H1 (cell line): ENCODE results near the gene JUP. TPM values are rescaled to one million over a fixed set of nuclear protein-coding genes. Genes with fewer than 3 reads are reported as not detected.

Source experiments
- CTCF ChIA-PET: fragments of 300-600 bp; sonication (Branson Sonifier 250); formaldehyde crosslinking; loops from one replicate; lab custom pipeline; 2021; ENCODE audit not compliant: partially characterized antibody; lab: Charles Lee
- POLR2A ChIA-PET: fragments of 300-600 bp; sonication (Branson Sonifier 250); formaldehyde crosslinking; loops from one replicate; lab custom pipeline; 2021; ENCODE audit warnings: inconsistent platforms; ENCODE audit not compliant: partially characterized antibody; lab: Charles Lee
- DNase-seq, 2 experiments: peaks; one replicate each; pipeline versions ENCODE4 v3.0.0 to v3.0.0-alpha.2; 2010 to 2022; ENCODE audit warnings: low spot score in 2 of 2, low read depth in 1 of 2, mixed read lengths in 1 of 2
- FAIRE-seq: peaks from 2 replicates; lab custom pipeline; 2011; peaks lifted over from hg19 to GRCh38; lab: Jason Lieb, UNC
- H2AFZ ChIP-seq: 2 replicates; pipeline ENCODE4 v1.8.1; 2012; ENCODE audit warnings: low read length, inconsistent platforms
- H2AK5ac ChIP-seq: 2 replicates; pipeline ENCODE4 v1.6.1; 2013; ENCODE audit warnings: low read depth, low read length
- H2BK120ac ChIP-seq: replicated peaks from 2 replicates; pipeline ENCODE3; 2013; ENCODE audit warnings: low read depth, low read length, inconsistent platforms
- H2BK12ac ChIP-seq: 2 replicates; pipeline ENCODE4 v1.6.1; 2013; ENCODE audit warnings: low read depth, low read length
- H2BK15ac ChIP-seq: 2 replicates; pipeline ENCODE4 v1.6.1; 2013; ENCODE audit warnings: low read length
- H2BK20ac ChIP-seq: 2 replicates; pipeline ENCODE4 v1.6.1; 2013; ENCODE audit warnings: low read length
- H2BK5ac ChIP-seq: 2 replicates; pipeline ENCODE4 v1.6.1; 2013; ENCODE audit warnings: low read depth, low read length
- H3K14ac ChIP-seq: 2 replicates; pipeline ENCODE4 v1.6.1; 2013; ENCODE audit warnings: inconsistent platforms; ENCODE audit not compliant: insufficient read length
- H3K18ac ChIP-seq: 2 replicates; pipeline ENCODE4 v1.6.1; 2013; ENCODE audit warnings: low read length; ENCODE audit errors: extremely low read depth
- H3K23ac ChIP-seq: 2 replicates; pipeline ENCODE4 v1.6.1; 2013; ENCODE audit warnings: inconsistent platforms; ENCODE audit not compliant: insufficient read length
- H3K23me2 ChIP-seq: 2 replicates; pipeline ENCODE4 v1.6.1; 2013; ENCODE audit warnings: low read depth, low read length
- H3K27ac ChIP-seq: 2 replicates; pipeline ENCODE4 v1.6.1; 2011; ENCODE audit warnings: low read depth, low read length, inconsistent platforms
- H3K27me3 ChIP-seq, 4 experiments: replicated peaks in 1 of 4; 1 replicate in 1 of 4; 2 replicates in 3 of 4; pipeline versions ENCODE4 v1.6.1 to v1.8.1; 2011 to 2013; ENCODE audit warnings: low read length in 3 of 4, mild to moderate bottlenecking in 3 of 4, inconsistent platforms in 2 of 4, mixed read lengths in 2 of 4, moderate library complexity in 1 of 4; ENCODE audit not compliant: control insufficient read depth in 3 of 4, insufficient read depth in 3 of 4; ENCODE audit errors: extremely low read depth in 1 of 4
- H3K36me3 ChIP-seq, 4 experiments: 2 replicates each; pipeline versions ENCODE4 v1.6.1 to v1.8.1; 2011 to 2013; ENCODE audit warnings: mild to moderate bottlenecking in 4 of 4, low read length in 3 of 4, moderate library complexity in 2 of 4, control low read depth in 1 of 4, inconsistent platforms in 1 of 4; ENCODE audit not compliant: insufficient read depth in 4 of 4, control insufficient read depth in 2 of 4
- H3K4ac ChIP-seq: replicated peaks from 2 replicates; pipeline ENCODE3; 2013; ENCODE audit warnings: low read length, low read depth, mixed read lengths, inconsistent platforms; ENCODE audit not compliant: insufficient read length
- H3K4me1 ChIP-seq, 4 experiments: replicated peaks in 1 of 4; 1 replicate in 1 of 4; 2 replicates in 3 of 4; pipeline versions ENCODE4 v1.6.1 to v1.8.1; 2011 to 2013; ENCODE audit warnings: low read length in 3 of 4, inconsistent platforms in 2 of 4, mixed read lengths in 1 of 4; ENCODE audit not compliant: insufficient read depth in 4 of 4, control insufficient read depth in 3 of 4
- H3K4me2 ChIP-seq, 2 experiments: 2 replicates each; pipeline versions ENCODE4 v1.6.1 to v1.8.1; 2011 to 2013; ENCODE audit warnings: low read depth in 2 of 2, low read length in 2 of 2, control low read depth in 1 of 2, inconsistent platforms in 1 of 2, mild to moderate bottlenecking in 1 of 2; ENCODE audit not compliant: insufficient read depth in 1 of 2
- H3K4me3 ChIP-seq, 4 experiments: fragments of 200-600, 300-600 bp in 1 of 4; sonication (generic), shearing (Covaris generic), sonication (Bioruptor Twin) in 1 of 4; 2 replicates each; pipeline versions ENCODE4 v1.5.1 to v1.8.1; 2011 to 2016; ENCODE audit warnings: low read length in 4 of 4, low read depth in 3 of 4, control low read depth in 2 of 4, inconsistent platforms in 2 of 4, mild to moderate bottlenecking in 2 of 4, mixed read lengths in 1 of 4, moderate library complexity in 1 of 4; ENCODE audit not compliant: insufficient read depth in 2 of 4; ENCODE audit errors: extremely low read depth in 1 of 4
- H3K56ac ChIP-seq: replicated peaks from 2 replicates; pipeline ENCODE3; 2013; ENCODE audit warnings: low read depth, mild to moderate bottlenecking, mixed read lengths, low read length, inconsistent platforms; ENCODE audit not compliant: insufficient read length
- H3K79me1 ChIP-seq: 2 replicates; pipeline ENCODE4 v1.6.1; 2013; ENCODE audit warnings: low read depth, low read length, control low read depth
- H3K79me2 ChIP-seq, 2 experiments: 2 replicates each; pipeline versions ENCODE4 v1.6.1 to v1.8.1; 2012 to 2013; ENCODE audit warnings: low read length in 2 of 2, mild to moderate bottlenecking in 2 of 2, inconsistent platforms in 1 of 2; ENCODE audit not compliant: insufficient read depth in 2 of 2, control insufficient read depth in 1 of 2
- H3K9ac ChIP-seq, 4 experiments: replicated peaks in 1 of 4; 1 replicate in 1 of 4; 2 replicates in 3 of 4; pipeline versions ENCODE4 v1.6.1 to v1.8.1; 2011 to 2013; ENCODE audit warnings: low read depth in 3 of 4, low read length in 3 of 4, control low read depth in 2 of 4, mild to moderate bottlenecking in 2 of 4, moderate library complexity in 2 of 4, inconsistent platforms in 1 of 4; ENCODE audit errors: extremely low read depth in 1 of 4
- H3K9me3 ChIP-seq, 2 experiments: 2 replicates each; pipeline versions ENCODE4 v1.6.1 to v1.8.1; 2012 to 2013; ENCODE audit warnings: mild to moderate bottlenecking in 2 of 2, moderate library complexity in 2 of 2, control low read depth in 1 of 2, inconsistent platforms in 1 of 2, low read depth in 1 of 2, low read length in 1 of 2, mixed read lengths in 1 of 2; ENCODE audit not compliant: insufficient read depth in 2 of 2
- H4K20me1 ChIP-seq, 2 experiments: replicated peaks in 1 of 2; 2 replicates each; pipeline versions ENCODE3 to v1.8.1; 2011 to 2013; ENCODE audit warnings: inconsistent platforms in 2 of 2, low read length in 2 of 2, mild to moderate bottlenecking in 1 of 2; ENCODE audit not compliant: insufficient read depth in 2 of 2, control insufficient read depth in 1 of 2
- H4K5ac ChIP-seq: 2 replicates; pipeline ENCODE4 v1.6.1; 2013; ENCODE audit warnings: low read length, low read depth, mixed read lengths, inconsistent platforms; ENCODE audit not compliant: insufficient read length
- H4K8ac ChIP-seq: 2 replicates; pipeline ENCODE4 v1.8.0; 2013; ENCODE audit warnings: mild to moderate bottlenecking, moderate library complexity, low read length, inconsistent platforms; ENCODE audit not compliant: insufficient read depth; ENCODE audit errors: extremely low read depth
- H4K91ac ChIP-seq: replicated peaks from 2 replicates; pipeline ENCODE3; 2013; ENCODE audit warnings: low read length, mixed read lengths, inconsistent platforms; ENCODE audit not compliant: insufficient read length
- ASH2L ChIP-seq: fragments of 200-600, 300-600 bp; sonication (generic); IDR thresholded peaks from one replicate; pipeline ENCODE4 v1.7.1; 2017; ENCODE audit warnings: low read length
- CHD2 ChIP-seq: IDR thresholded peaks from 2 replicates; pipeline ENCODE4 v1.6.1; 2012; ENCODE audit warnings: low read length, improper control_type of control experiment
- CTCF ChIP-seq, 3 experiments: IDR thresholded peaks; 1 replicate in 2 of 3; 2 replicates in 1 of 3; pipeline versions ENCODE4 v1.5.1 to v1.6.1; 2011; ENCODE audit warnings: low read length in 3 of 3, mild to moderate bottlenecking in 3 of 3, inconsistent platforms in 2 of 3, low read depth in 1 of 3, moderate library complexity in 1 of 3; ENCODE audit not compliant: insufficient read depth in 1 of 3; ENCODE audit errors: control extremely low read depth in 1 of 3
- HDAC2 ChIP-seq, 2 experiments: fragments of 300-600 bp in 1 of 2; sonication (generic) in 1 of 2; IDR thresholded peaks; 2 replicates each; pipeline ENCODE4 v1.6.1; 2011 to 2012; ENCODE audit warnings: low read depth in 2 of 2, low read length in 2 of 2, mild to moderate bottlenecking in 2 of 2, moderate library complexity in 2 of 2, borderline replicate concordance in 1 of 2, inconsistent platforms in 1 of 2
- HDAC6 ChIP-seq: IDR thresholded peaks from one replicate; pipeline ENCODE4 v1.7.1; 2012; ENCODE audit warnings: low read depth, mild to moderate bottlenecking, inconsistent platforms, low read length, moderate library complexity
- KDM4A ChIP-seq: IDR thresholded peaks from one replicate; pipeline ENCODE4 v1.7.1; 2012; ENCODE audit warnings: low read depth, mild to moderate bottlenecking, moderate library complexity, low read length, inconsistent platforms; ENCODE audit not compliant: severe bottlenecking
- NRF1 ChIP-seq: IDR thresholded peaks from 2 replicates; pipeline ENCODE4 v1.6.1; 2011; ENCODE audit warnings: mild to moderate bottlenecking, low read depth, low read length, improper control_type of control experiment
- SP4 ChIP-seq: IDR thresholded peaks from 2 replicates; pipeline ENCODE4 v1.6.1; 2012; ENCODE audit warnings: low read length, inconsistent platforms
- TEAD4 ChIP-seq: IDR thresholded peaks from 2 replicates; pipeline ENCODE4 v1.6.1; 2012; ENCODE audit warnings: low read depth, low read length, inconsistent platforms, mixed read lengths
- USF2 ChIP-seq: IDR thresholded peaks from 2 replicates; pipeline ENCODE4 v1.6.1; 2011; ENCODE audit warnings: low read length, improper control_type of control experiment
- WGBS, 2 experiments: shearing (Covaris generic) in 1 of 2; methylation state at CpG; one replicate each; pipeline versions ENCODE4 v1.1.6 to v1.1.7; 2013 to 2015; ENCODE audit warnings: low lambda C conversion rate in 2 of 2, mixed read lengths in 2 of 2, inconsistent platforms in 1 of 2, low coverage in 1 of 2, missing lambda C conversion rate in 1 of 2; ENCODE audit not compliant: insufficient replicate concordance in 2 of 2, insufficient coverage in 1 of 2, insufficient read length in 1 of 2; ENCODE audit errors: extremely low coverage in 1 of 2, missing lambda C conversion rate in 1 of 2; 5-methylcytosine and 5-hydroxymethylcytosine counted together
- polyA plus RNA-seq, 7 experiments: library from polyadenylated mRNA; depleted of rRNA in 3 of 7; stranded (reverse) in 5 of 7; unstranded in 2 of 7; fragments of >200 nt in 5 of 7; fragments of 200-250 nt in 2 of 7; gene quantifications; 1 replicate in 5 of 7; 2 replicates in 1 of 7; 4 replicates in 1 of 7; pipeline versions ENCODE4 v1.2.1 to v1.2.3, GENCODE V29; 2011 to 2013; ENCODE audit warnings: missing spikeins in 2 of 7, mixed read lengths in 2 of 7
- total RNA-seq: library from RNA; stranded (reverse); fragmentation: NEBNext Ultra II Directional; extraction: Animal tissue kit (Norgen Biotek cat#: 25700); gene quantifications from 2 replicates; pipeline ENCODE4 v1.2.1, GENCODE V29; 2021

Gene JUP
- total and polyA plus RNA-seq, 2 of the 8 experiments (the other 6 are each of a cell fraction or from before 2014, with no cell fraction given), result 62.8 to 102 TPM

- POLR2A ChIA-PET, result interaction anchor here (0.6 to 3.1 kb wide), 11 partner anchors 10 to 114 kb away, joined by 3 to 16 read pairs (median 4); partner anchors contain the start of genes FKBP10, HAP1, KLHL11 and P3H4
- no peak for DNase-seq
- no peak for TF ChIP-seq TEAD4
- no peak for TF ChIP-seq ASH2L
- no peak for TF ChIP-seq CTCF (IDR thresholded peaks at IDR 0.05; ENCODE audit: control extremely low read depth in 1 of 3, insufficient read depth in 1 of 3, low read depth in 1 of 3, low read length in 3 of 3)
- no peak for TF ChIP-seq CHD2
- TF ChIP-seq KDM4A, result no peak
- TF ChIP-seq SP4, result no peak
- no peak for TF ChIP-seq HDAC2 (IDR thresholded peaks at IDR 0.05; ENCODE audit: borderline replicate concordance in 1 of 2, low read depth in 2 of 2, low read length in 2 of 2)
- no peak for TF ChIP-seq USF2
- TF ChIP-seq NRF1, result no peak
- TF ChIP-seq HDAC6, result no peak
Measured at GRCh38 chr17:41751288-41751687, 35.2 kb downstream of the JUP start.

More at GRCh38 chr17:41751288-41751687, 35.2 kb downstream of the JUP start:
- Histone ChIP-seq H2BK5ac (no peak overlapping the region), H3K36me3 (peaks cover 0 to 9% (median 5%) of the 10 kb centered on the region in 4 experiments; a peak in 3 of 8 replicates), H3K79me1 (no peaks in the 10 kb centered on the region), H3K27ac (no peak overlapping the region), H2BK120ac (no peak overlapping the region), H2BK12ac (no peak overlapping the region), H2BK20ac (no peak overlapping the region), H4K8ac (no peak overlapping the region), H3K23me2 (no peaks in the 10 kb centered on the region), H4K5ac (no peak overlapping the region), H2BK15ac (no peak overlapping the region), H3K4me1 (no peaks in the 10 kb centered on the region), H2AK5ac (no peak overlapping the region), H3K56ac (no peak overlapping the region), H3K9me3 (no peaks in the 10 kb centered on the region), H3K9ac (no peak overlapping the region), H3K27me3 (no peaks in the 10 kb centered on the region), H3K4me2 (no peak overlapping the region), H2AFZ (no peak overlapping the region), H3K23ac (no peak overlapping the region), H4K20me1 (peaks cover 2% of the 10 kb centered on the region in 2 experiments), H3K79me2 (no peaks in the 10 kb centered on the region), H3K4me3 (no peak overlapping the region), H3K18ac (no peak overlapping the region), H3K14ac (no peak overlapping the region), H4K91ac (no peak overlapping the region), H3K4ac (no peak overlapping the region)
- no peak for FAIRE-seq
- WGBS, 2 experiments, result 63% methylated on average over 3 of the region's 3 CpGs; no CpG with 5 or more reads in 1 of the 2 experiments
- CTCF ChIA-PET, result interaction anchor here (0.6 to 6.0 kb wide), 9 partner anchors 11 to 78 kb away, joined by 3 to 48 read pairs (median 4); partner anchors contain the start of genes JUP and P3H4
